Astrocyte of the spinal cord (primary cell): Measurements from ENCODE around the gene LRIF1.

Experiments used
- DNase-seq: peaks from one replicate; pipeline ENCODE4 v3.0.0; 2011; ENCODE audit warnings: low read depth, low spot score
- H3K4me3 ChIP-seq: 2 replicates; pipeline ENCODE4 v1.5.1; 2011; ENCODE audit warnings: low read depth, mild to moderate bottlenecking, low read length, moderate library complexity
- CTCF ChIP-seq: IDR thresholded peaks from 2 replicates; pipeline ENCODE4 v1.5.1; 2012; ENCODE audit warnings: low read depth, mild to moderate bottlenecking, low read length, inconsistent platforms
- in situ Hi-C: cut with HindIII; loops from 2 replicates; pipeline ENCODE4 v1.10.0; 2017; ENCODE audit warnings: low sequenced_read_pairs

LRIF1 gene

GRCh38 chr1:110928904-110929303 is 34.8 kb downstream of the LRIF1 start:
- in situ Hi-C loops = no loop called here
- no peak for TF ChIP-seq CTCF
- DNase-seq = no peak
- H3K4me3 ChIP-seq = no peak overlapping the region

GRCh38 chr1:110928191-110928590 is 35.5 kb downstream of the LRIF1 start:
- DNase-seq = no peak
- no peak for TF ChIP-seq CTCF
- H3K4me3 ChIP-seq = no peak overlapping the region
- in situ Hi-C loops = no loop called here

GRCh38 chr1:110927484-110928075 is 36.1 kb downstream of the LRIF1 start:
- TF ChIP-seq CTCF = no peak
- in situ Hi-C loops = no loop called here
- DNase-seq = no peak
- no peak overlapping the region for H3K4me3 ChIP-seq

GRCh38 chr1:110921953-110922352 is 41.8 kb downstream of the LRIF1 start:
- TF ChIP-seq CTCF = no peak
- in situ Hi-C loops = no loop called here
- DNase-seq = no peak
- no peak overlapping the region for H3K4me3 ChIP-seq

- TF ChIP-seq CTCF = no peak
- no peak overlapping the region for H3K4me3 ChIP-seq
- no peak for DNase-seq
- in situ Hi-C loops = no loop called here
Measured at GRCh38 chr1:110918016-110918415, 45.7 kb downstream of the LRIF1 start.

GRCh38 chr1:110916669-110917306 is 46.9 kb downstream of the LRIF1 start:
- in situ Hi-C loops = no loop called here
- no peak overlapping the region for H3K4me3 ChIP-seq
- no peak for DNase-seq
- no peak for TF ChIP-seq CTCF
